GM19372 (cell line): ENCODE data around the gene TLR10.
A peak's percentile ranks its signal among the peaks of the same experiment; 100 is the strongest.
"Not testable (repeated sequence)": the region's sequence is repeated elsewhere in the genome, so short reads cannot be mapped to it uniquely, and the experiment has no call there.

Experiments
- ATAC-seq: cut with Tn5 transposase; IDR thresholded peaks from one replicate; pipeline ENCODE4 v1.9.1; 2021; ENCODE audit warnings: mild to moderate bottlenecking, low read depth, moderate library complexity; ENCODE audit not compliant: unreplicated experiment

Gene TLR10

DNA sequence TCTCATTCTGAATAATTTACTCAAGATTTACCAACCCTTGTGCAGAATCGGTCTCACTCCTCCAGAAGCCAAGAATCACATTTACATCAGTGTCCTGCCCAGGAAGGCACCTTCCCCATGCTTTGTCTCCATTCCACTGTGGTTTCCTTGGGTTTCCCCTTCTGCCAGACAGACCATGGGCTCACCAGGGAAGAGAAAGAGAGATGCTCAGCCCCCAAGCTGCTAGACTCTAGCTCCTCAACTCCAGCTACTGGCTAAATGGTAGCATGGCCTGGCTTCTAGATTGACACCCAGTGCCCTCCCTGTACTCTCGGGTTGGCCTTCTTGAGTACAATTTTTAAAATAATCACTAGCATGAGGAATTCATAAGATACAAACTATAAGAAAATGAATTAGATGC lies 12.9 kb downstream of the TLR10 start:
- no peak for ATAC-seq

DNA sequence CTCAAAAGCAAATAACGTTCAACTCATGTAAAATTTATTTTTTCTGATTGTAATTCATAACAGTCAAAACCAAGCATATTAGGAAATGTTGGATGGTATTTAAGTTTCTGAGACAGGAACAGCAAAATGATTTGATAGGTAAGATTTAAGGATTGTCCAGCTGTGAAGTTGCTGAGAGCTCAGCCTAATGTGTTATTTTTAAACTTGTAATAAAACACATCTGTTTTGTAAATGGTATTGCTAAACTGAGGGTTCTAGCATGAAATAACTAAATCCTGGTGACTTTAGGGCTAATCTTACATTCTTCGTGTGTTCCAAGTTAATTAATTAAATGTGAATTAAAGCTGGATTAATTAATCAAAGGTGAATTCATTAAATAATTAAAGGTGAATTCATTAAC lies 13.3 kb downstream of the TLR10 start:
- ATAC-seq, result no peak

GRCh38 chr4:38768968-38769394 lies 13.8 kb downstream of the TLR10 start:
- no peak for ATAC-seq

GRCh38 chr4:38766940-38767339 lies 15.8 kb downstream of the TLR10 start:
- ATAC-seq, result not testable (repeated sequence)

GRCh38 chr4:38765382-38765781 lies 17.4 kb downstream of the TLR10 start:
- ATAC-seq, result no peak

DNA sequence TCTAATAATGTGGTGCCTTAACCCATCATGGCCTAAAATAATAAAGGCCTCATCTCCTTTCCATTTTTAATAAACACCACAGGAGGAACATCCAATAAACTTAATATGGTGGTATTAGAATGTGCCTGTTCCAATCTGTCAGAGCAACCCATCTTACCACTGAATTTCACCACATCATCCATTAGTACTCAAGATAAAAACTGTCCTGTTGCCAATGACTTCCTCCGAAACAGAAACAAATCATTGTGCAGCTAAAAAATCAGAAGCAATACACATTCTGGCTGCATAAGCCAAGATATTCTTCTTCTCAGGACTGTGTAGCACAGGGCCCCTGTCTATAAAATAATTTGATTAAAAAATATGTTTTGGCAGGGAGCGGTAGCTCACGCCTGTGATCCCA lies 18.5 kb downstream of the TLR10 start:
- ATAC-seq, result no peak

GRCh38 chr4:38762560-38762959 lies 20.2 kb downstream of the TLR10 start:
- ATAC-seq, result no peak

- no peak for ATAC-seq
Observed at GRCh38 chr4:38759790-38760122, 23.0 kb downstream of the TLR10 start.

DNA sequence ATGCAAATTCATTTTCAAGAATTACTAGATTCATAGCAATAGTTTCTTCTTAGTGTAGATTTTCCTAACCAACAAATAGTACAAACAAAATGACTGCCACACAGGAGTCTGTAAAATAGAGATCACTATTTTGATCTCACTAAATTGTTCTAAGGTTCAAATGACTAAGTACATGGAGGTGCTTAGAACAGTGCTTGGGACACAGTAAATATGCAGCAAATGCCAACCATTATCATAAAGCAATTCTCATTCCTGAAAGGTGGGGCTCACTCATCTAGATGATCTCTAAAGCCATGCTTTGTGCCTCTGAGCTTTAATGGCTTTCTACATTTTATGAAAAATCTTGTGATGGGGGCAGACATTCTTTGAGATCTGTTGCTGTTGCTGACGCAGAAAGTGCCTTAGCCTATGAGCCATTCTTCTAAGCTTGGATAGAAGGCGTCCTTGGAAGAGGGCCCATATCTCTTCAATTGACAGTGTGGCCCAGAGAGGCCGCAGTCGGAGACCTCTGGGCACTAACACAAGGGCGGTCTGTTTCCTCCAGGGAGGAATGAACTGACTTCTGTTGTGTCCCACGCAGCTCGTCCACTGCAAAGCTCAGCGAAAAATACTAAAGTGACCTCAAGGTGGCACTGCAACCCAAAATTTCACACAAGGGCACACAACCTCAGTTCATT lies 23.5 kb downstream of the TLR10 start:
- ATAC-seq, result no peak

- no peak for ATAC-seq
Observed at GRCh38 chr4:38757945-38758600, 24.7 kb downstream of the TLR10 start.

GRCh38 chr4:38752941-38753806 lies 29.6 kb downstream of the TLR10 start:
- no peak for ATAC-seq

- ATAC-seq, result peak; percentile 91
Observed at GRCh38 chr4:38752372-38752940, 30.3 kb downstream of the TLR10 start.

GRCh38 chr4:38751341-38752010 lies 31.3 kb downstream of the TLR10 start:
- ATAC-seq, result no peak

GRCh38 chr4:38749336-38749735 lies 33.5 kb downstream of the TLR10 start:
- no peak for ATAC-seq

- no peak for ATAC-seq
Observed at GRCh38 chr4:38747629-38748028, 35.2 kb downstream of the TLR10 start.

GRCh38 chr4:38745881-38746280 lies 36.9 kb downstream of the TLR10 start:
- ATAC-seq, result no peak

DNA sequence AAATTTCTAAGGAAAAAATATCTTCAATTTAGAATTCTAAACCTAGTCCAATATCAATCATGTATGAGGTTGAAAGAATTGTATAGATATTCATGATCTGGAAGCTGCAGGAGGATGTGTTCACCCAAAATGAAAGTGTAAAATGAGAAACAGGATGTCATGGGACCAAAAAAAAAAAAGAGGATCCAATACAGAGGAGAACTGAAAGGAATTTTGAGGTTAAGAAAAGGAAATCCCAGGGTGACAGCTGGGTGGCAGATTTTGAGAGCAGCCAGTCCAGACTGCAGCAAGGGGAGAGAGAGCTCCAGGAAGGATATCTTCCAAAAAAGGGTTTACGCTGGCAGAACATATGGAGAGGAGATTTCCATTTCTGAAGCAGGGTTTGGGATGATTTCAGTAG lies 38.9 kb downstream of the TLR10 start:
- no peak for ATAC-seq

DNA sequence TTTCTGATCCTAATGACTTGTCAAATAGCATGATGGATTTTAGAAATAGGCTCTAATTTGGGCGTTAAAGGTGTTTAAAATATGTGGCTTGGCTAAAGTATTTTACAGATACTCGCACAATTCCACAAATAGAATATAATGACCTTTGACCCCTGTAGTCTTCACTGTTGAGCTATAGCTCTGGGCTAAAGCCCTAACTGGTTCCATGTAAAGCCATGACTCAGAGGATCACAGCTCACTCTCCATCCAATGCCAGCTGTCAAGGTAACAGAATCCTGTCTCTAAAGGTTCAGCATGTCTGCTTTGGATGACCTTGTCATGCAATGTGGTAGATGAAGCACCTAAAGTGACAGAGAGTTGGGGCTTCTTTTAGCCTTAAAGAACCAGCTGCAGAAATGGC lies 42.5 kb downstream of the TLR10 start:
- no peak for ATAC-seq

DNA sequence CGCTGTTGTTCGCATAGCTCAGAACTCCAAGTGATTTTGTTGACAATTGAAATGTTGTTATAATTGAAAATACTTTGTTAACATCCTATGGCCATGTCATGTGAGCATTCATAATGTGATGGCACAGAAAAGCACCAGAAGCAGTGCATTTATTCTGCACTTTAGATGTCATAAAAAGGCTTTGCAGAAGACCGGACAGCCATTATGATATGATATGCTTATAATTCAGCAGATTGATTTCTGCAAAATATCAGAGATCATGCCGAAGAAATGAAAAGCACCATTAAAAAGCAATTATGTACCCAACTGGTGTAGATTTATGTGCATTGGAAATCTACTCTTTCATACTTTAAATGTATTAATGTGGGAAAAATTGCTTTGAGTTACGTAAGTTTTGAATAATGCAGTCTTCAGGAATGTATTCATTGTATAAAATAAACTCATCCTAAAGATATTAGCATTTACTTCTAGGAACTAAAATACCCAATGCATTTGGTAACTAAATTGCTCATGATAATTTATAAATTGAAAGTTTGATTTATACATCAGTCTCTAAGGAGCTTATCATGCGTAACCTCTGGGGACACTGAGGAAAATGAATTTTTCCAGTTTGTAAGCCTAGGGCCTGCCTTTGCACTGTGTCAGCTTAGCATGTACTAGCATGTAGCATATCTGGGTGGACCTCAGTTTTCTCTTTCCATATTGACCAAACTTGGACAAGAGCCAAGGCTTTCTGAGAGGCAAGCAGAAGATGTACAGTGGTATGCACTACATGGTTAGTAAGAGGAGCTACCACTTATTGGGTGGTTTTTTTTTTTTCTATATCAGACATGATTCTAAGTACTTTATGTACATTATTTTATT lies 43.6 kb downstream of the TLR10 start:
- no peak for ATAC-seq

GRCh38 chr4:38735870-38736269 lies 46.9 kb downstream of the TLR10 start:
- no peak for ATAC-seq
